ENCODE results near the gene GPR85.

Gene GPR85

GRCh38 chr7:113094517-113095249 is 8.1 kb upstream of the GPR85 start:
- no peaks in the 10 kb centered on the region for H3K27me3 Mint-ChIP-seq

GRCh38 chr7:113093561-113093960 is 6.9 kb upstream of the GPR85 start:
- no peaks in the 10 kb centered on the region for H3K4me1 Mint-ChIP-seq
- DNase-seq: no peak
- H3K36me3 Mint-ChIP-seq: no peaks in the 10 kb centered on the region
- CTCF ChIA-PET: interaction anchor here (1.2 kb wide), 1 partner anchor 46 kb away, joined by 3 read pairs; no protein-coding TSS in a partner anchor
- H3K4me3 Mint-ChIP-seq: no peak overlapping the region
- H3K27me3 Mint-ChIP-seq: peaks cover under 1% of the 10 kb centered on the region
- no peak overlapping the region for H3K27ac Mint-ChIP-seq
- no peaks in the 10 kb centered on the region for H3K9me3 Mint-ChIP-seq

More at GRCh38 chr7:113094517-113095249, 8.1 kb upstream of the GPR85 start:
- CTCF ChIA-PET: interaction anchor here (2.1 kb wide), 1 partner anchor 14 kb away, joined by 6 read pairs; no protein-coding TSS in a partner anchor
- Mint-ChIP-seq H3K36me3 (no peaks in the 10 kb centered on the region), H3K27ac (no peak overlapping the region), H3K9me3 (no peaks in the 10 kb centered on the region), H3K4me3 (no peak overlapping the region), H3K4me1 (no peaks in the 10 kb centered on the region)
- no peak for DNase-seq

GRCh38 chr7:113092762-113093161 is 6.1 kb upstream of the GPR85 start:
- Mint-ChIP-seq H3K4me1 (no peaks in the 10 kb centered on the region), H3K27ac (no peak overlapping the region), H3K4me3 (no peak overlapping the region), H3K27me3 (peaks cover 9% of the 10 kb centered on the region), H3K36me3 (no peaks in the 10 kb centered on the region), H3K9me3 (no peaks in the 10 kb centered on the region)
- CTCF ChIA-PET: interaction anchor here (1.2 kb wide), 1 partner anchor 45 kb away, joined by 3 read pairs; no protein-coding TSS in a partner anchor
- DNase-seq: no peak

GRCh38 chr7:113087071-113087998 is 708 bp upstream of the GPR85 start:
- Mint-ChIP-seq H3K36me3 (no peaks in the 10 kb centered on the region), H3K4me1 (peaks cover 17% of the 10 kb centered on the region), H3K27me3 (peaks cover 43% of the 10 kb centered on the region), H3K27ac (no peak overlapping the region), H3K4me3 (no peak overlapping the region), H3K9me3 (no peaks in the 10 kb centered on the region)
- no peak for DNase-seq
- CTCF ChIA-PET: no interaction called here

- Mint-ChIP-seq H3K4me3 (no peak overlapping the region), H3K9me3 (no peaks in the 10 kb centered on the region), H3K36me3 (no peaks in the 10 kb centered on the region), H3K27ac (no peak overlapping the region), H3K27me3 (peaks cover 43% of the 10 kb centered on the region), H3K4me1 (peaks cover 17% of the 10 kb centered on the region)
- no peak for DNase-seq
- CTCF ChIA-PET: interaction anchor here (1.1 kb wide), 1 partner anchor 11 kb away, joined by 3 read pairs; no protein-coding TSS in a partner anchor
These were observed 741 bp downstream of the GPR85 start for GRCh38 chr7:113085781-113086390.

- CTCF ChIA-PET: interaction anchor here (0.7 kb wide), 1 partner anchor 203 kb away, joined by 3 read pairs; no protein-coding TSS in a partner anchor
- H3K27ac Mint-ChIP-seq: no peak overlapping the region
- H3K4me1 Mint-ChIP-seq: peaks cover 17% of the 10 kb centered on the region
- peaks cover 43% of the 10 kb centered on the region for H3K27me3 Mint-ChIP-seq
- no peak overlapping the region for H3K4me3 Mint-ChIP-seq
- no peaks in the 10 kb centered on the region for H3K36me3 Mint-ChIP-seq
- H3K9me3 Mint-ChIP-seq: no peaks in the 10 kb centered on the region
- DNase-seq: no peak
These were observed 2.0 kb downstream of the GPR85 start for GRCh38 chr7:113084496-113085172.

GRCh38 chr7:113083816-113084495 is 2.7 kb downstream of the GPR85 start:
- no peak for DNase-seq
- H3K36me3 Mint-ChIP-seq: no peaks in the 10 kb centered on the region
- CTCF ChIA-PET: no interaction called here
- peaks cover 17% of the 10 kb centered on the region for H3K4me1 Mint-ChIP-seq
- no peak overlapping the region for H3K4me3 Mint-ChIP-seq
- no peak overlapping the region for H3K27ac Mint-ChIP-seq
- peaks cover 43% of the 10 kb centered on the region for H3K27me3 Mint-ChIP-seq
- no peaks in the 10 kb centered on the region for H3K9me3 Mint-ChIP-seq

GRCh38 chr7:113083132-113083815 is 3.4 kb downstream of the GPR85 start:
- CTCF ChIA-PET: no interaction called here
- no peak overlapping the region for H3K4me3 Mint-ChIP-seq
- no peaks in the 10 kb centered on the region for H3K9me3 Mint-ChIP-seq
- DNase-seq: no peak
- no peaks in the 10 kb centered on the region for H3K36me3 Mint-ChIP-seq
- no peak overlapping the region for H3K27ac Mint-ChIP-seq
- H3K4me1 Mint-ChIP-seq: peaks cover 17% of the 10 kb centered on the region
- H3K27me3 Mint-ChIP-seq: peaks cover 39% of the 10 kb centered on the region

GRCh38 chr7:113078331-113078730 is 8.3 kb downstream of the GPR85 start:
- CTCF ChIA-PET: no interaction called here
- H3K27ac Mint-ChIP-seq: no peak overlapping the region

GRCh38 chr7:113076703-113077102 is 9.9 kb downstream of the GPR85 start:
- H3K4me3 Mint-ChIP-seq: no peak overlapping the region
- no peaks in the 10 kb centered on the region for H3K9me3 Mint-ChIP-seq
- no peaks in the 10 kb centered on the region for H3K27me3 Mint-ChIP-seq
- DNase-seq: no peak
- no peaks in the 10 kb centered on the region for H3K36me3 Mint-ChIP-seq
- H3K27ac Mint-ChIP-seq: no peak overlapping the region
- no peaks in the 10 kb centered on the region for H3K4me1 Mint-ChIP-seq
- CTCF ChIA-PET: no interaction called here

More at GRCh38 chr7:113078331-113078730, 8.3 kb downstream of the GPR85 start:
- Mint-ChIP-seq H3K9me3 (no peaks in the 10 kb centered on the region), H3K4me3 (no peak overlapping the region), H3K27me3 (no peaks in the 10 kb centered on the region), H3K36me3 (no peaks in the 10 kb centered on the region), H3K4me1 (no peaks in the 10 kb centered on the region)
- no peak for DNase-seq

GRCh38 chr7:113071465-113071864 is 15.2 kb downstream of the GPR85 start:
- no peaks in the 10 kb centered on the region for H3K27me3 Mint-ChIP-seq
- H3K4me1 Mint-ChIP-seq: no peaks in the 10 kb centered on the region
- no peaks in the 10 kb centered on the region for H3K9me3 Mint-ChIP-seq
- no peak overlapping the region for H3K4me3 Mint-ChIP-seq
- no peak overlapping the region for H3K27ac Mint-ChIP-seq
- no peak for DNase-seq
- CTCF ChIA-PET: no interaction called here
- H3K36me3 Mint-ChIP-seq: no peaks in the 10 kb centered on the region

GRCh38 chr7:113062499-113062898 is 24.1 kb downstream of the GPR85 start:
- CTCF ChIA-PET: no interaction called here
- no peak overlapping the region for H3K27ac Mint-ChIP-seq
- H3K36me3 Mint-ChIP-seq: no peaks in the 10 kb centered on the region

GRCh38 chr7:113060100-113060499 is 26.5 kb downstream of the GPR85 start:
- H3K9me3 Mint-ChIP-seq: no peaks in the 10 kb centered on the region
- CTCF ChIA-PET: no interaction called here
- no peaks in the 10 kb centered on the region for H3K36me3 Mint-ChIP-seq
- H3K27me3 Mint-ChIP-seq: no peaks in the 10 kb centered on the region
- H3K27ac Mint-ChIP-seq: no peak overlapping the region
- no peak for DNase-seq
- no peak overlapping the region for H3K4me3 Mint-ChIP-seq
- no peaks in the 10 kb centered on the region for H3K4me1 Mint-ChIP-seq

More at GRCh38 chr7:113062499-113062898, 24.1 kb downstream of the GPR85 start:
- H3K27me3 Mint-ChIP-seq: no peaks in the 10 kb centered on the region
- H3K4me3 Mint-ChIP-seq: no peak overlapping the region
- no peak for DNase-seq
- no peaks in the 10 kb centered on the region for H3K9me3 Mint-ChIP-seq
- no peaks in the 10 kb centered on the region for H3K4me1 Mint-ChIP-seq

Measured in activated naive CD4-positive, alpha-beta T cell treated with anti-CD3 and anti-CD28 coated beads, Interleukin-2, amount 10 ng/mL, durations not matched to agents 7 days and 5 days (primary cell).